ENCODE data around the gene LMOD2. TPM values are rescaled to one million over a fixed set of nuclear protein-coding genes. Genes with fewer than 3 reads are reported as not detected.

Gene LMOD2
- total and polyA plus RNA-seq, 2 experiments from 2014 or later: not detected

- no peak for ATAC-seq
- no peak overlapping the region for H3K27ac ChIP-seq (ENCODE audit: low read depth)
- H3K27ac Mint-ChIP-seq: no peak overlapping the region
Observed at GRCh38 chr7:123677061-123677715, 21.5 kb downstream of the LMOD2 start.

More at GRCh38 chr7:123677061-123677715, 21.5 kb downstream of the LMOD2 start:
- Mint-ChIP-seq H3K4me1 (peaks cover 21% of the 10 kb centered on the region), H3K9me3 (no peaks in the 10 kb centered on the region), H3K4me3 (no peak overlapping the region), H3K36me3 (ENCODE audit: low read depth) (peaks cover 4% of the 10 kb centered on the region; the same call in 1 of the 3 replicates), H3K27me3 (ENCODE audit: insufficient read depth, low read depth, poor library complexity) (peaks cover 2% of the 10 kb centered on the region)
- H3K36me3 ChIP-seq (ENCODE audit: insufficient read depth): 0 out of 2 replicates have a peak, but pooled peaks cover 9% of the 10 kb centered on the region
- no peaks in the 10 kb centered on the region for H3K9me2 ChIP-seq (ENCODE audit: insufficient read depth)
- H3K27me3 ChIP-seq (ENCODE audit: insufficient read depth): no peaks in the 10 kb centered on the region
- no peaks in the 10 kb centered on the region for H4K20me1 ChIP-seq (replicated peaks; ENCODE audit: insufficient read depth)
- no peak overlapping the region for H3K4me3 ChIP-seq
- H2AFZ ChIP-seq: no peak overlapping the region
- no peaks in the 10 kb centered on the region for H3K79me2 ChIP-seq (replicated peaks; ENCODE audit: insufficient read depth)
- H3F3A ChIP-seq (replicated peaks; ENCODE audit: low read depth): no peaks in the 10 kb centered on the region
- no peak for DNase-seq (ENCODE audit: low spot score)
- no peak overlapping the region for H3K4me2 ChIP-seq
- 0 out of 2 replicates have a peak, but pooled peaks cover 4% of the 10 kb centered on the region for H3K4me1 ChIP-seq (ENCODE audit: insufficient read depth)
- TF ChIP-seq JUNB (IDR thresholded peaks at IDR 0.05; ENCODE audit: unreplicated experiment): no peak
- no peak for TF ChIP-seq POLR2AphosphoS5 (IDR thresholded peaks at IDR 0.05; ENCODE audit: low read depth)
- no peak for TF ChIP-seq ZNF462 (CRISPR knock-in tag; IDR thresholded peaks at IDR 0.05)
- TF ChIP-seq, protein P1, sequence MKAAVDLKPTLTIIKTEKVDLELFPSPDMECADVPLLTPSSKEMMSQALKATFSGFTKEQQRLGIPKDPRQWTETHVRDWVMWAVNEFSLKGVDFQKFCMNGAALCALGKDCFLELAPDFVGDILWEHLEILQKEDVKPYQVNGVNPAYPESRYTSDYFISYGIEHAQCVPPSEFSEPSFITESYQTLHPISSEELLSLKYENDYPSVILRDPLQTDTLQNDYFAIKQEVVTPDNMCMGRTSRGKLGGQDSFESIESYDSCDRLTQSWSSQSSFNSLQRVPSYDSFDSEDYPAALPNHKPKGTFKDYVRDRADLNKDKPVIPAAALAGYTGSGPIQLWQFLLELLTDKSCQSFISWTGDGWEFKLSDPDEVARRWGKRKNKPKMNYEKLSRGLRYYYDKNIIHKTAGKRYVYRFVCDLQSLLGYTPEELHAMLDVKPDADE (IDR thresholded peaks at IDR 0.05): no peak
- no peak for TF ChIP-seq CREB1 (CRISPR knock-in tag; IDR thresholded peaks at IDR 0.05; ENCODE audit: low read depth)
- TF ChIP-seq, protein P2, sequence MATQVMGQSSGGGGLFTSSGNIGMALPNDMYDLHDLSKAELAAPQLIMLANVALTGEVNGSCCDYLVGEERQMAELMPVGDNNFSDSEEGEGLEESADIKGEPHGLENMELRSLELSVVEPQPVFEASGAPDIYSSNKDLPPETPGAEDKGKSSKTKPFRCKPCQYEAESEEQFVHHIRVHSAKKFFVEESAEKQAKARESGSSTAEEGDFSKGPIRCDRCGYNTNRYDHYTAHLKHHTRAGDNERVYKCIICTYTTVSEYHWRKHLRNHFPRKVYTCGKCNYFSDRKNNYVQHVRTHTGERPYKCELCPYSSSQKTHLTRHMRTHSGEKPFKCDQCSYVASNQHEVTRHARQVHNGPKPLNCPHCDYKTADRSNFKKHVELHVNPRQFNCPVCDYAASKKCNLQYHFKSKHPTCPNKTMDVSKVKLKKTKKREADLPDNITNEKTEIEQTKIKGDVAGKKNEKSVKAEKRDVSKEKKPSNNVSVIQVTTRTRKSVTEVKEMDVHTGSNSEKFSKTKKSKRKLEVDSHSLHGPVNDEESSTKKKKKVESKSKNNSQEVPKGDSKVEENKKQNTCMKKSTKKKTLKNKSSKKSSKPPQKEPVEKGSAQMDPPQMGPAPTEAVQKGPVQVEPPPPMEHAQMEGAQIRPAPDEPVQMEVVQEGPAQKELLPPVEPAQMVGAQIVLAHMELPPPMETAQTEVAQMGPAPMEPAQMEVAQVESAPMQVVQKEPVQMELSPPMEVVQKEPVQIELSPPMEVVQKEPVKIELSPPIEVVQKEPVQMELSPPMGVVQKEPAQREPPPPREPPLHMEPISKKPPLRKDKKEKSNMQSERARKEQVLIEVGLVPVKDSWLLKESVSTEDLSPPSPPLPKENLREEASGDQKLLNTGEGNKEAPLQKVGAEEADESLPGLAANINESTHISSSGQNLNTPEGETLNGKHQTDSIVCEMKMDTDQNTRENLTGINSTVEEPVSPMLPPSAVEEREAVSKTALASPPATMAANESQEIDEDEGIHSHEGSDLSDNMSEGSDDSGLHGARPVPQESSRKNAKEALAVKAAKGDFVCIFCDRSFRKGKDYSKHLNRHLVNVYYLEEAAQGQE (IDR thresholded peaks at IDR 0.05; ENCODE audit: unreplicated experiment): no peak
- TF ChIP-seq EZH2phosphoT487 (IDR thresholded peaks at IDR 0.05; ENCODE audit: unreplicated experiment): no peak
- no peak for TF ChIP-seq EZH2 (IDR thresholded peaks at IDR 0.05; ENCODE audit: low read depth, unreplicated experiment)
- no peak for TF ChIP-seq ZNF114 (CRISPR knock-in tag; IDR thresholded peaks at IDR 0.05)
- TF ChIP-seq STAT1 (IDR thresholded peaks at IDR 0.05; ENCODE audit: unreplicated experiment): no peak
- TF ChIP-seq, protein P3, sequence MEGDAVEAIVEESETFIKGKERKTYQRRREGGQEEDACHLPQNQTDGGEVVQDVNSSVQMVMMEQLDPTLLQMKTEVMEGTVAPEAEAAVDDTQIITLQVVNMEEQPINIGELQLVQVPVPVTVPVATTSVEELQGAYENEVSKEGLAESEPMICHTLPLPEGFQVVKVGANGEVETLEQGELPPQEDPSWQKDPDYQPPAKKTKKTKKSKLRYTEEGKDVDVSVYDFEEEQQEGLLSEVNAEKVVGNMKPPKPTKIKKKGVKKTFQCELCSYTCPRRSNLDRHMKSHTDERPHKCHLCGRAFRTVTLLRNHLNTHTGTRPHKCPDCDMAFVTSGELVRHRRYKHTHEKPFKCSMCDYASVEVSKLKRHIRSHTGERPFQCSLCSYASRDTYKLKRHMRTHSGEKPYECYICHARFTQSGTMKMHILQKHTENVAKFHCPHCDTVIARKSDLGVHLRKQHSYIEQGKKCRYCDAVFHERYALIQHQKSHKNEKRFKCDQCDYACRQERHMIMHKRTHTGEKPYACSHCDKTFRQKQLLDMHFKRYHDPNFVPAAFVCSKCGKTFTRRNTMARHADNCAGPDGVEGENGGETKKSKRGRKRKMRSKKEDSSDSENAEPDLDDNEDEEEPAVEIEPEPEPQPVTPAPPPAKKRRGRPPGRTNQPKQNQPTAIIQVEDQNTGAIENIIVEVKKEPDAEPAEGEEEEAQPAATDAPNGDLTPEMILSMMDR (conservative IDR thresholded peaks at IDR 0.05; ENCODE audit: low read depth in 2 of 2): no peak
- TF ChIP-seq ZNF331 (CRISPR knock-in tag; IDR thresholded peaks at IDR 0.05; ENCODE audit: low read depth): no peak
- no peak for TF ChIP-seq NANOG (IDR thresholded peaks at IDR 0.05; ENCODE audit: borderline replicate concordance)
